GM23338 (cell line): Measurements from ENCODE around the gene RXRA. TPM values are rescaled to one million over a fixed set of nuclear protein-coding genes. Genes with fewer than 3 reads are reported as not detected.

Experiments
- ATAC-seq: fragments of 200-7000 bp; cut with Tn5 transposase; 3 replicates; pipeline ENCODE4 v1.9.1; 2020
- DNase-seq: peaks from one replicate; pipeline ENCODE4 v3.0.0-alpha.2; 2015; ENCODE audit warnings: low spot score
- H2AFZ ChIP-seq: fragments of 200-600 bp; sonication (generic); 2 replicates; pipeline ENCODE4 v1.8.0; 2016; ENCODE audit warnings: antibody characterized with exemption, mild to moderate bottlenecking, moderate library complexity
- H3F3A ChIP-seq: fragments of 200-600 bp; sonication (generic); replicated peaks from 2 replicates; pipeline ENCODE4 v1.8.0; 2017; ENCODE audit warnings: antibody characterized with exemption, mixed run types, low read depth
- H3K27ac ChIP-seq: fragments of 200-600 bp; sonication (generic); 2 replicates; pipeline ENCODE4 v1.6.1; 2016; ENCODE audit warnings: low read depth
- H3K27me3 ChIP-seq: fragments of 200-600 bp; sonication (generic); 2 replicates; pipeline ENCODE4 v1.8.0; 2016; ENCODE audit warnings: mild to moderate bottlenecking, mixed run types, moderate library complexity; ENCODE audit not compliant: insufficient read depth
- H3K36me3 ChIP-seq: fragments of 200-600 bp; sonication (generic); 2 replicates; pipeline ENCODE4 v1.8.0; 2016; ENCODE audit warnings: mild to moderate bottlenecking; ENCODE audit not compliant: insufficient read depth
- H3K4me1 ChIP-seq: fragments of 200-600 bp; sonication (generic); 2 replicates; pipeline ENCODE4 v1.8.0; 2016; ENCODE audit warnings: mild to moderate bottlenecking, moderate library complexity; ENCODE audit not compliant: insufficient read depth
- H3K4me2 ChIP-seq: fragments of 200-600 bp; sonication (generic); 2 replicates; pipeline ENCODE4 v1.7.1; 2017; ENCODE audit warnings: mixed run types
- H3K4me3 ChIP-seq: fragments of 200-600 bp; sonication (generic); 2 replicates; pipeline ENCODE4 v1.6.1; 2016; ENCODE audit warnings: mixed run types
- H3K79me2 ChIP-seq: fragments of 200-600 bp; sonication (generic); replicated peaks from 2 replicates; pipeline ENCODE4 v1.8.0; 2017; ENCODE audit warnings: mild to moderate bottlenecking; ENCODE audit not compliant: insufficient read depth
- H3K9me2 ChIP-seq: fragments of 200-600 bp; sonication (generic); 2 replicates; pipeline ENCODE4 v1.8.0; 2017; ENCODE audit not compliant: insufficient read depth
- H4K20me1 ChIP-seq: fragments of 200-600 bp; sonication (generic); replicated peaks from 2 replicates; pipeline ENCODE4 v1.8.0; 2017; ENCODE audit warnings: mild to moderate bottlenecking; ENCODE audit not compliant: insufficient read depth
- H3K27ac Mint-ChIP-seq: 2 replicates; pipeline ENCODE4 v1.8.0; 2020; ENCODE audit warnings: inconsistent platforms, mild to moderate bottlenecking, moderate library complexity, mixed read lengths
- H3K27me3 Mint-ChIP-seq: 3 replicates; pipeline ENCODE4 v1.8.0; 2022; ENCODE audit warnings: low read depth, mild to moderate bottlenecking, moderate library complexity, mixed read lengths, inconsistent platforms; ENCODE audit not compliant: insufficient read depth, poor library complexity
- H3K36me3 Mint-ChIP-seq: 3 replicates; pipeline ENCODE4 v1.8.0; 2021; ENCODE audit warnings: low read depth, mild to moderate bottlenecking, inconsistent platforms, moderate library complexity, mixed read lengths
- H3K4me1 Mint-ChIP-seq: 3 replicates; pipeline ENCODE4 v1.8.0; 2020; ENCODE audit warnings: mild to moderate bottlenecking, inconsistent platforms, mixed read lengths
- H3K4me3 Mint-ChIP-seq: 3 replicates; pipeline ENCODE4 v1.8.0; 2021; ENCODE audit warnings: moderate library complexity, mild to moderate bottlenecking, inconsistent platforms, mixed read lengths
- H3K9me3 Mint-ChIP-seq: 3 replicates; pipeline ENCODE4 v1.8.0; 2020; ENCODE audit warnings: moderate library complexity, mild to moderate bottlenecking, inconsistent platforms, mixed read lengths
- CREB1 ChIP-seq: fragments of 250-450 bp; sonication (Bioruptor Pico); IDR thresholded peaks from 2 replicates; pipeline ENCODE4 v1.5.0; 2020; ENCODE audit warnings: low read depth, mild to moderate bottlenecking, moderate library complexity
- CTCF ChIP-seq, 2 experiments: fragments of 200-600 bp in 1 of 2; sonication (generic) in 1 of 2; conservative IDR thresholded peaks; 2 replicates each; pipeline versions ENCODE4 v1.5.1 to v1.6.1; 2016 to 2017; ENCODE audit warnings: antibody characterized with exemption in 2 of 2, low read depth in 2 of 2, mild to moderate bottlenecking in 2 of 2, moderate library complexity in 1 of 2
- ETS1 ChIP-seq: IDR thresholded peaks from 2 replicates; pipeline ENCODE4 v1.6.1; 2016; ENCODE audit warnings: antibody characterized with exemption
- EZH2 ChIP-seq: fragments of 200-600 bp; sonication (generic); IDR thresholded peaks from one replicate; pipeline ENCODE4 v1.8.0; 2017; ENCODE audit warnings: antibody characterized with exemption, mild to moderate bottlenecking, low read depth; ENCODE audit not compliant: unreplicated experiment
- EZH2phosphoT487 ChIP-seq: fragments of 200-600 bp; sonication (generic); IDR thresholded peaks from one replicate; pipeline ENCODE4 v1.8.1; 2018; ENCODE audit warnings: antibody characterized with exemption; ENCODE audit not compliant: unreplicated experiment
- JUNB ChIP-seq: IDR thresholded peaks from one replicate; pipeline ENCODE4 v1.6.1; 2016; ENCODE audit warnings: antibody characterized with exemption; ENCODE audit not compliant: unreplicated experiment
- NANOG ChIP-seq: IDR thresholded peaks from 2 replicates; pipeline ENCODE4 v1.6.1; 2016; ENCODE audit warnings: antibody characterized with exemption, borderline replicate concordance
- POLR2AphosphoS5 ChIP-seq: IDR thresholded peaks from 2 replicates; pipeline ENCODE4 v1.6.1; 2016; ENCODE audit warnings: antibody characterized with exemption, low read depth
- REST ChIP-seq: IDR thresholded peaks from one replicate; pipeline ENCODE4 v1.6.1; 2018; ENCODE audit warnings: antibody characterized with exemption; ENCODE audit not compliant: unreplicated experiment
- STAT1 ChIP-seq: IDR thresholded peaks from one replicate; pipeline ENCODE4 v1.6.1; 2016; ENCODE audit warnings: antibody characterized with exemption; ENCODE audit not compliant: unreplicated experiment
- ZNF114 ChIP-seq: fragments of 250-450 bp; sonication (Bioruptor Pico); IDR thresholded peaks from 2 replicates; pipeline ENCODE4 v1.5.0; 2020; ENCODE audit warnings: mild to moderate bottlenecking, moderate library complexity
- ZNF331 ChIP-seq: fragments of 250-450 bp; sonication (Bioruptor Pico); IDR thresholded peaks from 2 replicates; pipeline ENCODE4 v1.5.0; 2020; ENCODE audit warnings: low read depth, mild to moderate bottlenecking, moderate library complexity
- ZNF462 ChIP-seq: fragments of 250-450 bp; sonication (Bioruptor Pico); IDR thresholded peaks from 2 replicates; pipeline ENCODE4 v1.5.0; 2020; ENCODE audit warnings: mild to moderate bottlenecking, moderate library complexity
- polyA plus RNA-seq: library from polyadenylated mRNA; unstranded; fragments of >200 nt; fragmentation: Nextera tagmentation; extraction: Ambion mirVana; gene quantifications from 2 replicates; pipeline ENCODE4 v1.2.1, GENCODE V29; 2016
- total RNA-seq: library from RNA; depleted of rRNA; stranded (reverse); fragments of >200 nt; shearing (Covaris generic); gene quantifications from 2 replicates; pipeline ENCODE4 v1.2.3, GENCODE V29; 2014

Gene RXRA
- total and polyA plus RNA-seq, 2 experiments from 2014 or later: 4.9 to 17.9 TPM

- Histone ChIP-seq H3K27ac (no peak overlapping the region), H3K4me1 (no peaks in the 10 kb centered on the region)
Observed at GRCh38 chr9:134413890-134414623, 87.8 kb downstream of the RXRA start.

More at GRCh38 chr9:134413890-134414623, 87.8 kb downstream of the RXRA start:
- no peaks in the 10 kb centered on the region for H3K27me3 ChIP-seq
- H3K4me2 ChIP-seq: no peak overlapping the region
- H3K4me3 ChIP-seq: no peak overlapping the region
- no peaks in the 10 kb centered on the region for H3F3A ChIP-seq
- Mint-ChIP-seq H3K27ac (no peak overlapping the region), H3K4me1 (peaks cover 8% of the 10 kb centered on the region), H3K4me3 (no peak overlapping the region), H3K9me3 (no peaks in the 10 kb centered on the region), H3K36me3 (no peaks in the 10 kb centered on the region; the same call in 2 of the 3 replicates), H3K27me3 (peaks cover 3% of the 10 kb centered on the region)
- no peaks in the 10 kb centered on the region for H3K79me2 ChIP-seq
- TF ChIP-seq ZNF331 (no peak), JUNB (no peak), REST (no peak), CTCF (conservative IDR thresholded peaks at IDR 0.05; ENCODE audit: low read depth in 2 of 2) (no peak), ZNF462 (CRISPR knock-in tag) (no peak), CREB1 (CRISPR knock-in tag) (no peak), ZNF114 (CRISPR knock-in tag) (no peak), NANOG (no peak), EZH2phosphoT487 (no peak), EZH2 (no peak), STAT1 (no peak), POLR2AphosphoS5 (no peak), ETS1 (no peak)
- H2AFZ ChIP-seq: no peak overlapping the region
- DNase-seq (no peak), ATAC-seq (no peak)
- H3K36me3 ChIP-seq: no peaks in the 10 kb centered on the region
- H3K9me2 ChIP-seq: no peaks in the 10 kb centered on the region
- H4K20me1 ChIP-seq: no peaks in the 10 kb centered on the region
